ENCODE results near the gene POLR3A. TPM values are rescaled to one million over a fixed set of nuclear protein-coding genes. Genes with fewer than 3 reads are reported as not detected.

POLR3A gene
- total RNA-seq, 1 donor from 2014 or later: 13.7 TPM

GRCh38 chr10:78053211-78053868, 24.0 kb upstream of the POLR3A start:
- no peak overlapping the region for H3K4me3 ChIP-seq
- no peaks in the 10 kb centered on the region for H3K9me3 ChIP-seq
- ATAC-seq: no peak
- peaks cover 7% of the 10 kb centered on the region for H3K4me1 ChIP-seq
- no peaks in the 10 kb centered on the region for H3K27me3 ChIP-seq
- intact Hi-C loops (cut with DNase I): no loop called here
- no peaks in the 10 kb centered on the region for H3K36me3 ChIP-seq
- no peak for TF ChIP-seq CTCF (IDR thresholded peaks at IDR 0.05)
- no peak overlapping the region for H3K27ac ChIP-seq
- DNase-seq: no peak

DNA sequence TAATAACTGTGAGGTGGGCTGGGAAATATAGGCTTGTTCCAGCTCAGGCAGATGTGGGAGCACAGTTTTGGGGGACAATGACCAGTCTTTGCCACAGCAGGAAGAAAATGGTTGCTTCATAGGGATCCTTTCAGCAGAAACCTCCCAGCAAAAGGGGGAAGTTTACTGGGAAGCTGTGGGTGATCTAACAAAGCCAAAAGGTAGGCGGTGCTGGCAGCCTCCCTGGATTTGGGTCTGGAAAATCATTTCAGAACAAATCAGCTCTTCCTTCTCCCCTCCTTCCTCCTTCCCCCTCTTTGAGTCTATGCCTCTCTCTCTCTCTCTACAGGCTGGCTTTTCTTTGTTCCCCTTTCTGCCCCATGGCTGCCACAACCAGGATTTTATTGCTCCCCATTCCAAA, 20.5 kb upstream of the POLR3A start:
- TF ChIP-seq CTCF (IDR thresholded peaks at IDR 0.05): no peak
- no peaks in the 10 kb centered on the region for H3K9me3 ChIP-seq
- peaks cover 11% of the 10 kb centered on the region for H3K4me1 ChIP-seq
- no peaks in the 10 kb centered on the region for H3K27me3 ChIP-seq
- DNase-seq: no peak
- ATAC-seq: peak; percentile 9
- no peak overlapping the region for H3K27ac ChIP-seq
- intact Hi-C loops (cut with DNase I): loop anchor here (10.0 kb wide), 1 partner anchor 1145 kb away; no protein-coding TSS in a partner anchor
- no peak overlapping the region for H3K4me3 ChIP-seq
- no peaks in the 10 kb centered on the region for H3K36me3 ChIP-seq

- peaks cover 4% of the 10 kb centered on the region for H3K4me1 ChIP-seq
- no peak overlapping the region for H3K27ac ChIP-seq
- DNase-seq: peak; percentile 86
- peak; percentile 93 for ATAC-seq
- H3K27me3 ChIP-seq: no peaks in the 10 kb centered on the region
- intact Hi-C loops (cut with DNase I): loop anchor here (10.0 kb wide), 1 partner anchor 1147 kb away; no protein-coding TSS in a partner anchor
- TF ChIP-seq CTCF (IDR thresholded peaks at IDR 0.05): peak; percentile 91
- no peak overlapping the region for H3K4me3 ChIP-seq
- H3K36me3 ChIP-seq: peaks cover 4% of the 10 kb centered on the region
- no peaks in the 10 kb centered on the region for H3K9me3 ChIP-seq
Observed at GRCh38 chr10:78047314-78047891, 18.1 kb upstream of the POLR3A start.

DNA sequence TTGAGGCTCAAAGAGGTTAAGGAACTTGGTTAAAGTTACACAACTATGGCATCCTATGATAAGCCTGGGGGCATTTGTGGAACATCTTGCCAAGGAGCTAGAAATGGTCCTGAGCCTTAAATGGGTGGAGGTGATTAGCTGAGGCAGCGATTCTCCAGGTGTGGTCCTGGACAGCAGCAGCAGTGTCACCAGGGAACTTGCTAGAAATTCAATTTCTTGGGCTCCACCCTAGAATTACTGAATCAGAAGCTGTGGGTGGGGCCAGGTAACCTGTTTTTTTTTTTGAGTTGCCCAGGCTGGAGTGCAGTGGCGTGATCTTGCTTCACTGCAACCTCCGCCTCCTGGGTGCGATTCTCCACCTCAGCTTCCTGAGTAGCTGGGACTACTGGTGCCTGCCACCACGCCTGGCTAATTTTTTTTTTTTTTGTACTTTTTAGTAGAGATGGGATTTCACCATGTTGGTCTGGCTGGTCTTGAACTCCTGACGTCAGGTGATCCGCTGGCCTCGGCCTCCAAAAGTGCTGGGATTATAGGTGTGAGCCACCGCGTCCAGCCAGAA, 17.5 kb upstream of the POLR3A start:
- ATAC-seq: no peak
- peaks cover 11% of the 10 kb centered on the region for H3K36me3 ChIP-seq
- no peaks in the 10 kb centered on the region for H3K9me3 ChIP-seq
- DNase-seq: no peak
- no peak for TF ChIP-seq CTCF (IDR thresholded peaks at IDR 0.05)
- H3K27ac ChIP-seq: no peak overlapping the region
- H3K4me3 ChIP-seq: no peak overlapping the region
- H3K27me3 ChIP-seq: no peaks in the 10 kb centered on the region
- intact Hi-C loops (cut with DNase I): loop anchor here (10.0 kb wide), 1 partner anchor 1148 kb away; no protein-coding TSS in a partner anchor
- H3K4me1 ChIP-seq: peaks cover 4% of the 10 kb centered on the region

GRCh38 chr10:78045856-78046255, 16.5 kb upstream of the POLR3A start:
- DNase-seq: no peak
- ATAC-seq: no peak
- H3K36me3 ChIP-seq: peaks cover 20% of the 10 kb centered on the region
- H3K4me1 ChIP-seq: peaks cover 4% of the 10 kb centered on the region
- no peak overlapping the region for H3K4me3 ChIP-seq
- no peaks in the 10 kb centered on the region for H3K9me3 ChIP-seq
- intact Hi-C loops (cut with DNase I): loop anchor here (10.0 kb wide), 1 partner anchor 1149 kb away; no protein-coding TSS in a partner anchor
- H3K27me3 ChIP-seq: no peaks in the 10 kb centered on the region
- no peak for TF ChIP-seq CTCF (IDR thresholded peaks at IDR 0.05)
- H3K27ac ChIP-seq: no peak overlapping the region
